Measurements from ENCODE around the gene SLBP. TPM values are rescaled to one million over a fixed set of nuclear protein-coding genes. Genes with fewer than 3 reads are reported as not detected.

SLBP gene
- polyA plus RNA-seq, 3 donors: 39.6 to 63.7 (median 59.1) TPM

DNA sequence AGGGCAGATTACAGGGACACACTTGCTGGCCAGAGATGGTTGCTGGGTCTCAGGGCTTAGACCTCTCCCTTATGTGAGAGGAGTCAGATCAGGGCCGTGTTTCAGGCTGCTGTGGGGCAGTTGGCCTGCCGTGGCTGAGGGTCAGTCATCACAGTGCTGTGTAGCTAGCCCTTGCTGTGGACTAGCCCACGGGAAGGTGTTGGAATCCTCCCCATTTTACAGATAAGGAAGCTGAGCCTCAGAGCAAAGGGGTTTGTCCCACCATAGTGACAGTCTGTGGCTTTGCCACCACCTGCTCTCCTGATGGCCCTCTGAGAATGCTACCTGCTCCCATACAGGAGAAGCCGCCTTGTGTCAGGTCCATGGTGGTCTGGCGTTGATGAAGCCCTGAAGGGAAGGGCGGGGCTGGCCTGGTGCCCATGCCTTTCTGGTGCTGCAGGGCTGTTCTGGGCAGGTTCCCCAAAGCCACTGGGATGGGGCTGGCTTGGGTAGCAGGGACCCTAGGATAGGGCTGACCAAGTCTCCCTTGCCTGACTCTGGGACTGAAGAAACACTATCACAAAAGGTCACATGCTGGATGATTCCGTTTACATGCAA lies 25.6 kb downstream of the SLBP start:
- WGBS (ENCODE audit: insufficient coverage): 77% methylated on average over 7 of the region's 7 CpGs
- peaks cover 0 to 2% (median 1%) of the 10 kb centered on the region in 3 donors for H3K27me3 Mint-ChIP-seq (ENCODE audit: low read depth in 3 of 3)
- Histone ChIP-seq H3K79me2 (ENCODE audit: insufficient read depth, low read length) (no peaks in the 10 kb centered on the region), H3K27ac (ENCODE audit: low read depth in 1 of 2, low read length in 2 of 2) (no peak overlapping the region), H3K9ac (ENCODE audit: insufficient read depth, low read length, poor library complexity, severe bottlenecking) (no peak overlapping the region), H4K20me1 (ENCODE audit: insufficient read depth, low read length) (no peaks in the 10 kb centered on the region), H3K4me3 (replicated peaks in 1 of 3; ENCODE audit: low read depth in 2 of 3, low read length in 3 of 3) (no peak overlapping the region), H3K9me3 (replicated peaks in 1 of 2; ENCODE audit: control insufficient read depth in 1 of 2, insufficient read depth in 1 of 2, low read length in 2 of 2) (no peaks in the 10 kb centered on the region), H3K27me3 (ENCODE audit: control insufficient read depth in 2 of 2, insufficient read depth in 2 of 2, low read length in 2 of 2) (no peaks in the 10 kb centered on the region), H2AFZ (ENCODE audit: insufficient read depth, low read depth, low read length, poor library complexity, severe bottlenecking) (no peak overlapping the region), H3K36me3 (replicated peaks in 1 of 2; ENCODE audit: control insufficient read depth in 1 of 2, insufficient read depth in 2 of 2, low read length in 2 of 2) (peaks cover 12 to 13% of the 10 kb centered on the region in 2 donors), H3K4me2 (replicated peaks; ENCODE audit: extremely low read depth, low read length, poor library complexity, severe bottlenecking) (no peak overlapping the region), H3K4me1 (ENCODE audit: control insufficient read depth in 1 of 2, insufficient read depth in 2 of 2, low read length in 2 of 2) (peaks cover 16 to 23% of the 10 kb centered on the region in 2 donors)
- peaks cover 15% of the 10 kb centered on the region for H3K4me1 Mint-ChIP-seq
- TF ChIP-seq, protein P1, sequence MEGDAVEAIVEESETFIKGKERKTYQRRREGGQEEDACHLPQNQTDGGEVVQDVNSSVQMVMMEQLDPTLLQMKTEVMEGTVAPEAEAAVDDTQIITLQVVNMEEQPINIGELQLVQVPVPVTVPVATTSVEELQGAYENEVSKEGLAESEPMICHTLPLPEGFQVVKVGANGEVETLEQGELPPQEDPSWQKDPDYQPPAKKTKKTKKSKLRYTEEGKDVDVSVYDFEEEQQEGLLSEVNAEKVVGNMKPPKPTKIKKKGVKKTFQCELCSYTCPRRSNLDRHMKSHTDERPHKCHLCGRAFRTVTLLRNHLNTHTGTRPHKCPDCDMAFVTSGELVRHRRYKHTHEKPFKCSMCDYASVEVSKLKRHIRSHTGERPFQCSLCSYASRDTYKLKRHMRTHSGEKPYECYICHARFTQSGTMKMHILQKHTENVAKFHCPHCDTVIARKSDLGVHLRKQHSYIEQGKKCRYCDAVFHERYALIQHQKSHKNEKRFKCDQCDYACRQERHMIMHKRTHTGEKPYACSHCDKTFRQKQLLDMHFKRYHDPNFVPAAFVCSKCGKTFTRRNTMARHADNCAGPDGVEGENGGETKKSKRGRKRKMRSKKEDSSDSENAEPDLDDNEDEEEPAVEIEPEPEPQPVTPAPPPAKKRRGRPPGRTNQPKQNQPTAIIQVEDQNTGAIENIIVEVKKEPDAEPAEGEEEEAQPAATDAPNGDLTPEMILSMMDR (IDR thresholded peaks at IDR 0.05): no peak
- no peak for DNase-seq
- peaks cover 13 to 18% of the 10 kb centered on the region in 2 donors for H3K36me3 Mint-ChIP-seq
- no peaks in the 10 kb centered on the region for H3K9me3 Mint-ChIP-seq
- H3K4me3 Mint-ChIP-seq: no peak overlapping the region
- H3K27ac Mint-ChIP-seq: no peak overlapping the region
- intact Hi-C loops (cut with micrococcal nuclease): no loop called here

DNA sequence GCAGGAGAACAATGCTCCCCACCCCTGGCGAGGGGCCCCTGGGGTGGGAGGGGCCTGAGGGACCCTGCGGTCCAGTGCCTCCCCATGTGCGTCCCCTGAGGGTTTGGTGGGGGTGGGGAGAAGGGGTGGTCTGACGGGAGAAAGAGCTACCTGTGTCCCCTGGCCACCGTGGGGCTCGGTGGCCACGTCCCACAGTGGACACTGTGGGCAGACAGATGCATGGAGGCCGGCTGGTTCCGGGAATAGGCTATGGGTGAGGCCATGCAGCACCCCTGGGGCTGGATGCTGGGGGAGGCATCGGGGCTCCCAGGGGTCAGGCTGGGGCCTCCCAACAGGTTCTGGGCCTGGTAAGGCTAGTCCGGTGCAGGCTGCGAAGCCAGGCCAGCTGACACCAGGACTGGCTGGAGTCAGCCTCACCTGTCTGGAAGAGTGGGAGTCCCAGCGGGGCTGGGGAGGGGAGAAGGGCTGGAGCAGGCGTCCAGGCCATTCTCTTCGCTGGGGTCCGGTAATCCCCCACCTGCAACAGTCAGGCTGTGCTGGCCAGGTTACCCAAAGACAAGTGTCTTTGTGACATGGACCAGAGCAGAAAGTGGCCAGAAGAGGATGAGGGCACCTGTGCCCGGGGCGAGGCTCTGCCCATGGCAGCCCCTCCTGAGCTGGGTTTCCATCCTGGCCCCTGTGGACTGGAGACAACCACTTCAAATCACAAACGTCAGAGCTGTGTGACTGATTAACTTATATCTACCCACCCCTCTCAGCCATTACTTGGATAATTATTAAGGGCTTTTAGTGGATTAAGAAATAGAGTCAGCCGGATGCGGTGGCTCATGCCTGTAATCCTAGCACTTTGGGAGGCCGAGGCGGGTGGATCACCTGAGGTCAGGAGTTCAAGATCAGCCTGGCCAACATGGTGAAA lies 26.6 kb downstream of the SLBP start:
- Histone ChIP-seq H4K20me1 (ENCODE audit: insufficient read depth, low read length) (no peaks in the 10 kb centered on the region), H3K9me3 (replicated peaks in 1 of 2; ENCODE audit: control insufficient read depth in 1 of 2, insufficient read depth in 1 of 2, low read length in 2 of 2) (no peaks in the 10 kb centered on the region), H3K9ac (ENCODE audit: insufficient read depth, low read length, poor library complexity, severe bottlenecking) (no peak overlapping the region), H3K27me3 (ENCODE audit: control insufficient read depth in 2 of 2, insufficient read depth in 2 of 2, low read length in 2 of 2) (no peaks in the 10 kb centered on the region), H3K27ac (ENCODE audit: low read depth in 1 of 2, low read length in 2 of 2) (no peak overlapping the region), H3K4me2 (replicated peaks; ENCODE audit: extremely low read depth, low read length, poor library complexity, severe bottlenecking) (peak overlapping the region; percentile 79), H3K4me1 (ENCODE audit: control insufficient read depth in 1 of 2, insufficient read depth in 2 of 2, low read length in 2 of 2) (peaks cover 16 to 23% of the 10 kb centered on the region in 2 donors), H3K36me3 (replicated peaks in 1 of 2; ENCODE audit: control insufficient read depth in 1 of 2, insufficient read depth in 2 of 2, low read length in 2 of 2) (peaks cover 2 to 3% of the 10 kb centered on the region in 2 donors), H3K79me2 (ENCODE audit: insufficient read depth, low read length) (no peaks in the 10 kb centered on the region), H2AFZ (ENCODE audit: insufficient read depth, low read depth, low read length, poor library complexity, severe bottlenecking) (peak overlapping the region; percentile 83), H3K4me3 (replicated peaks in 1 of 3; ENCODE audit: low read depth in 2 of 3, low read length in 3 of 3) (no peak overlapping the region)
- Mint-ChIP-seq H3K27ac (no peak overlapping the region), H3K4me1 (peaks cover 15% of the 10 kb centered on the region), H3K4me3 (no peak overlapping the region), H3K9me3 (peaks cover 0 to 1% (median 0%) of the 10 kb centered on the region in 7 donors), H3K36me3 (peaks cover 4 to 8% of the 10 kb centered on the region in 2 donors), H3K27me3 (ENCODE audit: low read depth in 3 of 3) (peaks cover 0 to 5% (median 1%) of the 10 kb centered on the region in 3 donors)
- WGBS (ENCODE audit: insufficient coverage): 92% methylated on average over 17 of the region's 23 CpGs
- intact Hi-C loops (cut with micrococcal nuclease): loop anchor here in 1 of 2 donors (2.0 kb wide), 1 partner anchor 27 kb away; the partner anchor contains the start of gene SLBP
- TF ChIP-seq, protein P1 (IDR thresholded peaks at IDR 0.05): no peak
- no peak for DNase-seq
